GM18498 (cell line): ENCODE results near the gene PLCG2.
"Not testable (repeated sequence)": the region's sequence is repeated elsewhere in the genome, so short reads cannot be mapped to it uniquely, and the experiment has no call there.

Source experiments
- ATAC-seq: cut with Tn5 transposase; IDR thresholded peaks from one replicate; pipeline ENCODE4 v1.9.1; 2021; ENCODE audit warnings: mild to moderate bottlenecking, moderate library complexity; ENCODE audit not compliant: unreplicated experiment

PLCG2 gene

GRCh38 chr16:81873206-81873605 is 94.1 kb downstream of the PLCG2 start:
- no peak for ATAC-seq

DNA sequence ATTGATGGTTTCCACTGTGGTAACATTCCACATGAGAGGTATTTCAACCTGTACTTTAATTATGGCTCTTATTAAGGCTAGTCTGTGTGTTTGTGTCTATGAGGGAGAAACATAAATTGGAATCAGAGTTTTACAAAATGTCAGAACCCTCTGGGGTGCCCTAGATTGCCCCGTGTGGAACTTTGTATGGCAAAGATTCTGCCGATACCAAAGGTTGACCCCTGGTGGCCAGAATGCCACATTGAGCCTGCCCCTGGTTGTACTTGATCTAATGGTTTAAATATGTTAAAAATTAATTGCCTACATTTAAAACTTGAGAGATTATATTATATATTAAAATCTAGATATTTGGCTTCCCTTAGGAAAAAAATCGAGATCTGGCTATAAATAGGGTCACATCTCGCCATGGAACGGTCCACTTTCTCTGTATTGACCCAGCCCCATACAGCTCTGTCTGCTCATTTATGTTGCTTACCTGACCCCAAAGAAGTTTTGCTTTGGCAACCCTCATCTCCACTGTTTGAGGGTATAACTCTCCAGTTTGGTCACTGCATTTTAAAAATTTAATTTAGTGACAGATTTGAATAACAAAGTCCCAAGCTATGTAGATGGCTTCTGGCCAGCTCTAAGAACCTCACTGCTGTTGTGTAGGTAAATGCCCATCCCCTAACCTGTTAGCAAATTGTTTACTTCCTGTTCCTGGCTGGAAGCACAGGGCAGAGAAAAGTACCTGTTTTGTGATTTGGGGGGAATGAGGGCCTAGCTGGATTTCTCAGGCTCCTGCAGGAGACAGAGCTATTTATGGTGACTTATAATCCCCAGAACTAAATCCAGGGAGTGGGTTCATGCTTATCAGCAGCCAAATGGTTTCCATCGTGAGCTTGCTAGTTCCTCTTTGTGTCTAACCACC is 95.0 kb downstream of the PLCG2 start:
- peak; percentile 83 for ATAC-seq

DNA sequence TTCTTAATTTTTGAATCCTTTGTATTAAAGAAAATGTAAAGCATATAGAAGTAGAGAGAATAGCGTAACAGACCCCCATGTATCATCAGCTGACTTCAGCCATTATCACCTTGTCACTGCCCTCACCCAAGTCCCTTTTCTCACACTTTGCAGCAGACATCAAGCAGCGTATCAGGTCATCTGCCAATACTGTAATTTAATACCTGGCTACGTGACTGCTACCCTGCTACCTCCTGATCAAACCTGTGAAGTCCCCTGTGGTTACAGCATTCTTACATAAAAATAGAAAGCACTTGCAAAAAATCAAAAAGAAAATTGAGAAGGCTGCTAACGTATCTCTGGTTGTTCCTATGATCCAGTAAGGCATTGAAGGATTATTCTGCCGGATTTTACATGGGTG is 96.4 kb downstream of the PLCG2 start:
- ATAC-seq = no peak

GRCh38 chr16:81876273-81876900 is 97.3 kb downstream of the PLCG2 start:
- no peak for ATAC-seq

DNA sequence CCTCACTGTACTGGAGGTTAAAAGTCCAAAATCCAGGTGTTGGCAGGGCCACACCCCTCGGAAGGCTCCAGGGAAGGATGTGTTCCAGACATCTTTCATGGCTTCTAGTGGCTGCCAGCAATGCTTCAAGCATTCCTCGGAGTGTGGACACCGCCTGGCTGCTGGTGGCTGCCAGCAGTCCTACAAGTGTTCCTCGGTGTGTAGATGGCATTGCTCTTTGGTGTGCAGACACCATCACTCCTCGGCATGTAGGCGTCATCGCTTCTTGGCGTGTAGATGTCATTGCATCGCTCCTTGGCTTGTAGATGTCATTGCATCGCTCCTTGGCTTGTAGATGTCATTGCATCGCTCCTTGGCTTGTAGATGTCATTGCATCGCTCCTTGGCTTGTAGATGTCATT is 98.4 kb downstream of the PLCG2 start:
- ATAC-seq = not testable (repeated sequence)

GRCh38 chr16:81878529-81878928 is 99.4 kb downstream of the PLCG2 start:
- no peak for ATAC-seq

- no peak for ATAC-seq
Observed at GRCh38 chr16:81879625-81880024, 100.5 kb downstream of the PLCG2 start.

GRCh38 chr16:81880816-81881215 is 101.7 kb downstream of the PLCG2 start:
- no peak for ATAC-seq

GRCh38 chr16:81881228-81881627 is 102.1 kb downstream of the PLCG2 start:
- ATAC-seq = no peak

GRCh38 chr16:81882559-81882958 is 103.5 kb downstream of the PLCG2 start:
- ATAC-seq = no peak

- ATAC-seq = no peak
Observed at GRCh38 chr16:81883235-81883634, 104.1 kb downstream of the PLCG2 start.

GRCh38 chr16:81885976-81886586 is 107.0 kb downstream of the PLCG2 start:
- no peak for ATAC-seq

GRCh38 chr16:81888520-81889394 is 109.7 kb downstream of the PLCG2 start:
- ATAC-seq = no peak

DNA sequence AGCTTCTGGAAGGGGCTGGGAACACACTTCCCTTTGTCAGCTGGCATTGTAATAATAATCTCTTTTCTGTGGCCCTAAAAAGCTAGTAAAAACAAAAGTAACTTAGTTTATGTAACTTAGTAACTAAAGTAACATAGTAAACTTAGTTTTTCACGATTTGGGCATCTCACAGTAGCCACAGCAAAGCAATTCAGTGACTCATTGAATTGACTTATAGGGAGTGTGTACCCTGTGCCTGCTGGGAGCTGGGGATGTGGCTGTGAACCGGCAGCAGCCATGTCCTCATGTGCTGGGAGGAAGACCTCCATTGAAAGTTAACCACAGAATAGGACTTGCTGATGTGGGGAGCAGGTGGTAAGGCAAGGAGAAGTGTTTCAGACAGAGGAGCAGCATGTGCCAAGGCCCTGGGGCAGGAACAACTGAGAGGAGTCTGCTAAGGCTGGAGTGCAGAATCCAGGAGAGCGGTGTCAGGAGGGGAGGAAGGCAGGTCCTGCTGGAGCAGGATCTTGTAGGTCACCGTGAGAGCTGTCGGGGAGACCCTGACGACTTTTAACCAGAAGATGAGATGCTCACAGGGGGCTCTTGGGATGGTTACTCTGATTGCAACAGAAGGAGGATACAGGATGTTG is 112.8 kb downstream of the PLCG2 start:
- ATAC-seq = no peak

- ATAC-seq = no peak
Observed at GRCh38 chr16:81894592-81894991, 115.5 kb downstream of the PLCG2 start.

DNA sequence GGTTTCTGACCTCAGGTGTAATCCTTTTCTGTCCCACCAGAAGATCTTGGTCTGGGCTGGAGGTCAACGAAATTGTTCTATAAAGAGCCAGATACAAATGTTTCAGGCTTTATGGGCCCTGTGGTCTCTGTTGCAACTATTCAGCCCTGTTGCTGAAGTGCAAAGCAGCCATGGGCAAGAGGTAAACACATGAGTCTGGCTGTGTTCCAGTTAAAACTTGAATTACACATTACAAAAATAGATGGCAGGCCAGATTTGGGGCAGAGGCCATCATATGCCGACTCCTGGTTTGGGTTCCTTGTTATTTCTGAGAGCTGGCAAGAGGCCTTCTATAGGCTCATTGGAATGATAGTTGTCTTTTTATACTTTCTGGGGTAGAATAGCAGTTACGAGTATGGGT is 117.8 kb downstream of the PLCG2 start:
- ATAC-seq = no peak

DNA sequence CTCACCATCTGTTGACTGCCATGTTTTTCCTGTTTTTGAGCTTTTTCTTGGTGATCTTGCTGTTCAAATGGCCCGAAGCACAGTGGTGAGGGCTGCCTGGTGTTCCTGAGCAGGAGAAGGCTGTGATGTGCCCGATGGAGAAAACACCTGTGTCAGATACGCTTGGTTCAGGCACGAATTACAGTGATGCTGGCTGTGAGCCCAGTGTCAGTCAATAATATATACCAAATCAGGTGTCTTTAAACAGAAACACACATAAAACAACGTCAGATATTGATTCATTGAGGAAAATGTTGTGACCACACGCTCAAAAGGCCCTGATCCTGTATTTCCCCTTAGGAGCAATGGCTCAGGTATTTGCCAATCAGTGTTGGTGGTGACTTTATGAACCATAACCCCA is 120.5 kb downstream of the PLCG2 start:
- ATAC-seq = no peak

- no peak for ATAC-seq
Observed at GRCh38 chr16:81900014-81900413, 120.9 kb downstream of the PLCG2 start.

GRCh38 chr16:81900456-81900855 is 121.4 kb downstream of the PLCG2 start:
- no peak for ATAC-seq

DNA sequence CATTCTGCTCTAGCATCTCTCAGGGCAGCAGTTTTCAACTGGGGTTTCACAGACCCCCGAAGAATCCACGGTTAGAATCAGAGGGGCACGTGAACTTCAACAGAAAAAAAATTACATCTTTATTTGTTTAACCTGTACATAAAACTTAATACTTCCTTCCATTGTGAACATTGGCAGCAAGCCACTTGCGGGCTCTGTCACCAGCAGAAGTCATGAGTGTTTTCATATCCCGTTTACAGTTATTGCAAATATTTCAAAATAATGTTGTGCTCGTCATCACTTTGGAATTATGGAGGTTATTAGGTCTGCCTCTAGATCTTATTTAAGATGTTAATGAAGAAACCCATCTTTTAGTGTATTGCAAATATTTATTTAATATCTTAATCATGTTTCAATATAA is 122.4 kb downstream of the PLCG2 start:
- ATAC-seq = no peak
